HG03521 (cell line): ENCODE measurements around the gene DUSP2.

Experiments
- ATAC-seq: cut with Tn5 transposase; IDR thresholded peaks from one replicate; pipeline ENCODE4 v1.9.1; 2021; ENCODE audit warnings: mild to moderate bottlenecking, moderate library complexity; ENCODE audit not compliant: unreplicated experiment

DUSP2 gene

DNA sequence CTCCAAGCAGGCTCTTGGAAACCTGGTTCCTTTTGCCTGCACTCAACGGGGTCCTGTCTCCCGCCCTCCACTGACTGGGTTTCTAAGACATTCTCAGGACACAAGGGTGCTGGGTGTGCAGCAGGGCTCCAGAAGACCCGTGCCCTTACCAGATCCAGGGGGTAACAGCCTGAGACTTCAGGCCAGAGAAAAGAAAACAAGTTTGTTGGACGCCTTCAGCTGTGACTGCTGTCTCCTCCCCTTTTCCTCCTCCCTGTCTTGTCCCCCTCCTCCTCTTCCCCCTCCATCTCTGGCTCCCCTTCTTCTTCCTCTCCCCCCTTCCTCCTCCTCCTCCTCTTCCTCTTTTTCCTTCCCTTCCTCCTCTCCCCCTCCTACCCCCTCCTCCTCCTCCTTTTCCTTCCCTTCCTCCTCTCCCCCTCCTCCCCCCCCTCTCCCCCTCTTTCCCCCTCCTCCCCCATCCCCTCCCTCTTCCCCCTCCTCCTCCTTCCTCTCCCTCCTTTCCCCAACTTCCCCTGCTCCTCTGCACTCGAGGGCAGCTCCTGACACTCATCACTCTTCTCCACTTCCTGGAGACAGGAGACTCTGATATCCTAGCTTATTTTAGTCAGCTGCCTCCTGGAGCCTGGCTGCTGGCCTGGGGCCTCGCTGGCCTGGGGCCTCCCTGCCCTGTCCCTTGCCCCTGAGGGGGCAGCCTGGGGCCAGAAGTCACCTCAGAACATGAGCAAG lies 41.3 kb downstream of the DUSP2 start:
- no peak for ATAC-seq

DNA sequence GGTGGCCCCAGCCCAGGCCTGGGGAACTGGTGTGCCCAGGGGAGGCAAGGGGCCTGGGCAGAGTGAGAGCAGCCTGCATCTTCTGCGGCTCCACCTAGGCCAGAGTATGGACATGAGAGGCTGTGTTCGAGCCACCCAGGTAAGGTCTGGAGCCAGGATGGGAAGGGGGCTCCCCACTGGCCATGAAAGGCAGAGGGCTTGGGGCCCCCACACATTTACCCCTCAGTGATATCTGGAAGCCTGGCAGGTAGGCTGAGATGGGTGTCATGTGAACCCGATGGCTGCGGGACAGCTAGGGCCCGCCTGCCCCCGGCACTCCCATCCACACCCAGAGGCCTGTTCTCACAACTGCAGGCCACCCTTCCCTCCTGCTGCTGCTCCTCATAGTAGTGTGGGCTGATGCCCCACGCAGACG lies 42.0 kb downstream of the DUSP2 start:
- no peak for ATAC-seq

DNA sequence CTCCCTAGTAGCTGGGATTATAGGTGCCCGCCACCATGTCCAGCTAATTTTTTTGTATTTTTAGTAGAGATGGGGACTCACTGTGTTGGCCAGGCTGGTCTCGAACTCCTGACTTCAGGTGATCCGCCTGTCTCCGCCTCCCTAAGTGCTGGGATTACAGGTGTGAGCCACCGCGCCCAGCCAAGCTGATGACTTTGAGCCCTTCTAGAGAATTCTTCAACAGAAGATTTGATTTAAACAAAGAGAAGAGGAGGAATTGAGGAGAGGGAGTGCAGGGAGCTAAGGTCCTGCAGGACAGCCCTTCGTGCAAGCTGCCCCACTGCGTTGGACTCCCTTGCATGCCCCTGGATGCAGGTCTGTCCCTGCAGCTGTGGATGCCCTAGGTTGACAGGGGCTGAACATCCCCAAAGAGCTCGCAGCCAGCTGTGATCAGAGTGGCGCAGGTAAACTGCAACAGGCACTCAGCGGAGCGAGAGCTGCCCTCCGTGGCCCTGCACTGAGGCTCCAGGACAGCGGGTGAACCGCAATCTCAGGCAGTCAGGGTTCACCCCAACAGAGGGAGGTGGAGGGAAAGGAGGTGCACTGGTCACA lies 42.5 kb downstream of the DUSP2 start:
- no peak for ATAC-seq

DNA sequence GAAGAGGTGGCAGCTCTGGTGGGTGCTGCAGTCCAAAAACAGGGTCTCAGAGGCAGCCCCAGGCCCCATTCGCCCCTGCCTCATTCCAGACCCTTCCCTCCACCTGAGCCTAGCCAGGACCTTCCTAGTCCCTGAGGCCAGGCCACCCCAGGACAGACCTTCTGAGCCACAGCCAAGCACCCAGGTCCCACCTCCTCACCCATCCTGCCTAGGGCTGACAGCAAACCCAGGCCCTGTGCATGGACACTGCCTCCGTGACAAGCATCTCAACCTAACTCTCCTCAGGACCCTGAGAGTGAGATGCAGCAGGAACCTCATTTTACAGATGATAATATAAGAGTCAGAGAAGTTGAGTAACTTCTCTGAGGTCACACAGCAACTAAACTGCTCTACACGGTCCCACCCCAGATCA lies 44.3 kb downstream of the DUSP2 start:
- ATAC-seq, result no peak

DNA sequence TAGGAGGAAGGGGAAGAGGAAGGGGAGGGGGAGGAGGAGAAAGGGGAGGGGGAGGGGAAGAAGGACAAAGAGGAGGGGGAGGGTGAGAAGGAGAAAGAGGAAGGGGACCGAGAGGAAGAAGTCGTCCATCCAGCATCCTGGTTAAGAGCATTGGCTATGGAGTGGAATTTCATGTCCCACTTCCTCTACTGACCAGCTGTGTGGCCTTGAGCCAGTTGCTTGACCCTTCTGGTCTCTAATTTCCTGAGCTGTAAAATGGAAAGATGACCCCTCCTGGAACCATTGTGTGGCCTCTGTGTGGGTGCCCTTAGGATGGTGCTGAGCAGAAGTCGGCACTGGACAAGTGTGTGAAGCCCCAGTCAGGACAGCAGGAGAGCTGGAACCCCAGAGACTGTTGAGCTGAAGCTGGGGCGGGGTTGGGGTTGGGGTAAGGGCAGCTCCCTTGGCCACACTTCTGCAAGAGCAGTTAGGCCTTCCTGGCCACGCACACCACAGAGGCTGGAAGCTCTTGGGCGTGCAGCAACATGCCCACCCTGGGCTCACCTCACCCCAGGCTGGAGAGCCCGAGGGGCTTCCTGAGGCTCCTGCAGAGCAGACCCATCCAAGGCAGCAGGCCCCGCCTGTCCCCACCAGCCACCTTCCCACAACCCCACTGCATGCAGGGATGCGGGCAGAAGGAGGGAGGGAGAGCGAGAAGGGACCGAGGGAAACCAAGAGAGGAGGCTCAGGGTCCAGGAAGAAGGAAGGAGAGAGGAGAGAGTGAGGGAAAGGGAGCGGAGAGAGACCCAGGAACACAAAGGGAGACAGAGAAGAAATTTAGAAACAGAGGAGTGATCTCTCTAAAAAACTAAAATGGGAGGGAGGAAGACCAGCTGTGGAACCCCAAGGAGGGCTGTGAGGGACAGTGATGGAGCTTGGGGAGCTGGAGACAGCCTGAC lies 45.1 kb downstream of the DUSP2 start:
- ATAC-seq, result no peak

DNA sequence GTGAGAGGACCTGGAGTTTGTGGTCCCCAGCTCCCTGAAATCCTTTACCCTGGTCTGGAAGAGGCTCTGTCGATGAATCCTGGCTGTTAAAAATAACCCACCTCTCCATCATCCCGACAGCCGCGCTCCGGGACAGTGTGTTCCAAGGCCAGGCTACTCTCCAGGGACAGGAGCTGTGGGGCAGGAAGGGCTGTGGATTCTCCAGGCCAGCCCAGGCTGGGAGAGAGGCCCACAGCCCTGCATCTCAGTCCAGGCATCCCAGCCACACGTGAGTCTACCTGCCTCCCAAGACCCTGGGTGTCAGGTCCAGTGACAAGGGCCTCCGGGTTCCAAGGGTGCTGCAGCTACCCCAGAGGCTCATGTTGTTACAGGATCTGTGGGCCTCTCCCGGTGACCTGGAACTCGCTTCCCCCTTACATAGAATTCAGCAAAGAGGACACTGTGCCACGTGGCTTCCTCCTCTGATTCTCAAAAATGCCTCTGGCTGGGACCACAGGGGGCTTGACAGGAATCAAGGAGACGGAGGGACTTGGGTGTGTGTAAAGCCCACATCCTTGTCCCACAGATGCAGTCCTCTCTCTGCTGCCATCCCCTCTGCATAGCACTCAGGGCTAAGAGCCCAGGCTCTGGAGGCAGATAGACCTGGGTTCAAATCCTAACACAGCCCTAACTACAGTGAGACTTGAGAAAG lies 46.2 kb downstream of the DUSP2 start:
- ATAC-seq, result no peak

DNA sequence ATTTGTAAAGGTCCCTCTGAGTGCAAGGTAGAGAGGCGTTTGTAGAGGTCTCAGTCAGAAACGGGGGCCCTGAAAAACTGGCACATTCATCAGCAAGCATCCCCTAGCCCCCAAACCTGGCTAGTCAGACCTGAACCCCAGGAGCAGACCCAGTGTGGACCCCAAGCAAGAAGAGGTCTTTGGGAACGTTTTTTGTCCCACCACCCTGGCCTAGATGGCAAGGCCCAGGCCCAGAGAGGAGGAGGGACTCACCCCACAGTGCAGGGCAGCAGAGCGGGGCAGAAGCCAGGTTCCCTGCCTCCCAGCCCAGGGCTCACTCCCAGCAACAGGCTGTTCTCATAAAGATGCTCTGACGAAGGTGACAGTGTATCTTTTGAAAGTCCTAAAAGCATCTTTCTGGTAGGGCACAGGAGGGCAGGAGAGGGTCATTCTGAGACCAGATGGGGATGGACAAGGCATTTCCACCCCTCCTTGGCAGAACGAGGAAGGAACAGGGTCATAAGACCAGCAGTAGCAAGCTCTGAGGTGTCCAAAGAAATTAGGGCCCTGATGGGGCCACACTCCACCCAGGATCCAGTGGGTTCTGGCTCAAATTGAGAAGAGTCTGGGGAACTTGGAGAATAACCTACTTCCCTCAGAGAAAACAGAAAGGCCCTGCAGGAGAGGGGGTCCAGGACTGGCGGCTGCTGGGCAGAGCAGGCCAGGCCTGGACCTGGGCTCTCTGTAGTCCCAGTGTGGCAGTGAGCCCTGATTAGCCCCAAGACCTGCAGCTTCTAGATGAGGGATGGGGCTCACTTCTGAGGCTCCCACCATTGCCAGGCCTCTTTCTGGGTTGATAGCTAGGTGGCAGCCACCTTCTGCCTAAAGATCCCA lies 47.1 kb downstream of the DUSP2 start:
- no peak for ATAC-seq

DNA sequence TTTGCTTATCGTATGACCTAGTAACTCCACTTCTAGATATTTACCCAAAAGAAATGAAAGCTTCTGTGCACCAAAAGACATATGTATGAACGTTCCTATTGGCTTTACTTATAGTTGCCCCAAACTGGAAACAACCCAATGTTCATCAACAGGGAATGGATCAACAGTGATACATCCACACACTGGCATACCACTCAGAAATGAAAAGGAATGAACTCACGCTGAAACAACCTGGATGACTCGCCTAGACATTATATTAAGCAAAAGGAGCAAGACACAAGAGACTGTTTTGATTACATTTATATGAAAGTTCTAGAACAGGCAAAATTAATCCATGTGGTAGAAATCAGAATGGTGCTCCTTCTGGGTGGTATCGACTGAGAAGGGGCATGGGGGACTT lies 47.8 kb downstream of the DUSP2 start:
- ATAC-seq, result no peak

DNA sequence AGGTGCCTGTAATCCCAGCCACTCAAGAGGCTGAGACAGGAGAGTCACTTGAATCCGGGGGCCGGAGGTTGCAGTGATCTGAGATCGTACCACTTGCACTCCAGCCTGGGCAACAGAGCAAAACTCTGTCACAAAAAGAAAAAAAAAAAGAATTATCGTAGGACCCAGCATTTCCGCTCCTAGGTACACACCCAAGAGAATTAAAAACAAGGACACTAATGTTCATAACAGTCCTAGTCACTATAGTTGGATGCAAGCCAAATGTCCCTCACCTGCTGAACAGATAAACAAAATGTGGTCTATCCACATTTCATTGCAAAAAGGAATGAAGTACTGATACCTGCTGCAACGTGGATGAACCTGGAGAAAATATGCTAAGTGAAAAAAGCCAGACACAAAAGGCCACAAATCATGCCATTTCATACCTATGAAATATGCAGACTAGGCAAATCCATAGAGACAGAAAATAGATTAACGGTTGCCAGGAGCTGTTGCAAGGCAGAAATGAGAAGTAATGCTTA lies 50.1 kb downstream of the DUSP2 start:
- no peak for ATAC-seq

DNA sequence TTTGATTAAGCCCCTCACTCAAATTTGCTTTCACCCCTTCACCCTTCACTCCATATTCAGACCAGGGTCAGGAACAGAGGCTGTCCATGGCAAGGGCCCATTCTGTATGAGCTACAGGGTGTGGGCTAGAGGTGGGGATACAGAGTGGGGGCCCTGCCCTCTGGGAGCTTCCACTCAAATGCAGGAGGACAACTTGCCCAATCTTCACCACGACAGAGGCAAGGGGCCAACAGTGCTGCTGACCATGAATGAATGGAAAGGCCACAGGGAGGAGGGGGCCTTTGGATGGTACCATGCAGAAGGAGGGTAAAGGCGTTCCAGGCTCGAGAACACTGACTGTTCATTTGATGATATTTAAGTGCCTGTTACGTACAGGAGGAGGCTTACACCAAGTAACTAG lies 51.7 kb downstream of the DUSP2 start:
- ATAC-seq, result no peak
